ENCODE measurements around the gene ZNF681. TPM values are rescaled to one million over a fixed set of nuclear protein-coding genes. Genes with fewer than 3 reads are reported as not detected.
"Not testable (repeated sequence)": the region's sequence is repeated elsewhere in the genome, so short reads cannot be mapped to it uniquely, and the experiment has no call there.

Gene ZNF681
- total RNA-seq, 1 experiment from 2014 or later, result 1.3 TPM

- no peak for DNase-seq (ENCODE audit: low read depth)
These were observed 15.9 kb upstream of the ZNF681 start for GRCh38 chr19:23774524-23774971.

DNA sequence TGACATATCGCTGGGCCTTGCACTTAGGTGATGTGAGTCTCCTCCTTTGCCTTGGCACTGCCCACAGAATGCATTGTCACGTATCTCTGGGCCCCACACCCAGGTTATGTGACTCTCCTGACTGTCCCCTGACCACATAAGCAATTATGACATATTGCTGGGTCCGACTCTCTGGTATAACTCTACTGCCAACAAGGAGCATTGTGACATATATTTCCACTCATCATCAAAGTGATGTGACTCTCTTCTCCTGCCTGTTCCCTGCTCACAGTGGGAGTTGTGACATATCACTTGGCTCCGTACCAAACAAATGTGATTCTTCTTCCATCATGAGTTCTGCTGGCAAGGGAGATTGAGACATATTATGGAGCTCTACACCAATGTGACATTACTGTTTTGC, 15.4 kb upstream of the ZNF681 start:
- DNase-seq (ENCODE audit: low read depth), result no peak

DNA sequence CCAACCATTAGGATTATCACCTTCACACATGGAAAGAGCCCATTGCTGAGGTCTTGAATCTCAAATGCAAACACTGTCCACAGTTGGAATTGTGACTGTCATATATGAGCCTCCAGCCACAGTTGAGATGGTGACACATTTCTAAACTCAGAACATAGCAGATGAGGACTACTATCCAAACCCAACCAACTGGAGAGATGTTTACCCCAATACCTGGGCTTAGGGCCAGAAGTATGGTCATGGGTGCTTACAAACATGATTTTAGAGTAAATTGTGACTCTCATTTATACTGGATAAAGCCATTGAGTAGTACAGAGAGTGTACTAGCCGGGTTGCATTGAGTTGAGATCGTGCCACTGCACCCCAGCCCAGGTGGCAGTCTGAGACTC, 14.0 kb upstream of the ZNF681 start:
- DNase-seq (ENCODE audit: low read depth), result no peak

- DNase-seq (ENCODE audit: low read depth), result no peak
These were observed 13.3 kb upstream of the ZNF681 start for GRCh38 chr19:23771761-23772674.

DNA sequence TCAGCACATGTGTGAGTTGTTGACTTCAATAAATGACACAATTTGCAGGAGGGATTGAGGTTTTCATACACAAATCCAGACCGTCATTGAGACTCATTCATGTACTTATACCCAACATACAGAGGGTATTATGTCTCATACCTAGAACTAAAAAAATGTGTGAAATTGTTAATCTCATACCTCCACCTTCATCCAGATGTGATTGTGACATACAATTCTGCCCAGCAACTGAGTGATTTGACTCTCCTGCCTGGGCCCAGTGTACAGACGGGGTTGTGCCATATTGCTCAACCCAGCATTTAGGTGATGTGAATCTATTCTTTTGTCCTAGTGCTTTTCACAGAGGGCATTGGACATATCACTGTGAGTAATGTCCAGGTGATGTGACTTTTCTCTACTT, 12.6 kb upstream of the ZNF681 start:
- DNase-seq (ENCODE audit: low read depth), result no peak

DNA sequence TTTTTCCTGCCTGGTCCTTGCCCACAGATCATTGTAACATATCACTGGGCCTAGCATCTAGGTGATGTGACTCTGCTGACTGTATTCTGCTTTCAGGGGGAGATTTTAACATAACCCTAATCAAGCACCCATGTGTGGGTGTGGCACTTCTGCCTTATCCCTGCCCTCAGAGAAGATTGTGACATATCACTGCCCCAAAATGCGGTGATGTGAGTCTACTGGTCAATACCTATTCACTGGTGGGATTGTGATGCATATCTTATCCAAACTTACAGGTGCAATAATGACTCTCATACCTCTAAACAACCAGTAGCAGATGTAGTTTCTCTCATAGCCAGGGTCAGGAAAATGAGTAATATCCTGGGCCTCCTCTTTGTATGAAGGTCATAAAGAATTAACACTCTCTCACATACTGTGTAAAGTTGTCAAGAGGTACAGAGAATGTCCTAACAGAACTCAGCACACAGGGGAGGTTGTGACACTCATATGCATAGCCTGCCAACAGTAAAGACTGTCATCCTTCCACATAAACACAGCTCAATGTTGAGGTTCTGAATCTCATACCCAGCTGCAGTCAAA, 12.1 kb upstream of the ZNF681 start:
- no peak for DNase-seq (ENCODE audit: low read depth)

DNA sequence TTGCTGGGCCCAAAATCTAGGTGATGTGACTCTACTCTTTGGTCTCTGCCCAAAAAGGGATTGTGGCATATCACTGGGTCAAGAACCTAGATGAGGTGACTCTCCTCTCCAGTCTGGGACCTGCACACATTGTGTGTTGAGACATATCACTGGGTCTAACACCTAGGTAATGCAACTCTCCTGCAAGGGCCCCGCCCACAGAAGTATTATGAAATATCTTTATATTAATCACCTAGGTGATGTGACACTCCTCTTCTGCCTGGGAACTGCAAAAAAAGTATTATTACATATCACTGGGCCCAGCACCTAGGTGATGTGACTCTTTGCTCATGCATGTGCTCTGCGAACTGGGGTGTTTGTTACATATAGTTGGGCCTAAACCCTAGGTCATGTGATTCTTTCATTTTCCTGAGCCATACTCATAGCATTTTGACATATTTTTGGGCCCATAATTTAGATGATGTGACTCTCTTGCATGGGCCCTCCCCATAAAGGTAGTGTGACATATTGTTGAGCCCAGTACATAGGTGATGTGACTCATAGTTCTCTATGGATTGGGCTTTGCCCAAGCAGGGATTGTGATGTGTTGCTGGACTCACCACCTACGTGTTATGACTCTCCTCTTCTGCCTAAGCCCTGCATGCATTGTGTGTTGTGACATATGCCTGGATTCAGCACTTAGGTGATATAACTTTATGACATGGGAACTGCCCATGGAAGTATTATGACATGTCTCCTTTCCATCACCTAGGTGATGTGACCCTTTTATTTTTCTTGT, 11.2 kb upstream of the ZNF681 start:
- no peak for DNase-seq (ENCODE audit: low read depth)

DNA sequence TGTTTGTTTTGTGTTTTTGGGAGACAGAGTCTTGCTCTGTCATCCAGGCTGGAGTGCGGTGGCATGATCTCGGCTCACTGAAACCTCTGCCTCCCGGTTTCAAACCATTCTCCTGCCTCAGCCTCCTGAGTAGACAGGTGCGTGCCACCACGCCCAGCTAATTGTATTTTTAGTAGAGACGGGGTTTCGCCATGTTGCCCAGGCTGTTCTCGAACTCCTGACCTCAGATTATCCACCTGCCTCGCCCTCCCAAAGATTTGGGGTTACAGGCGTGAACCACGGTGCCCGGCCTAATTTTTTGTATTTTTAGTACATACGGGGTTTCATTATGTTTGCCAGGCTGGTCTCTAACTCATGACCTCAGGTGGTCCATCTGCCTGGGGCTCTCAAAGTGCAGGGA, 8.3 kb upstream of the ZNF681 start:
- DNase-seq (ENCODE audit: low read depth), result no peak

DNA sequence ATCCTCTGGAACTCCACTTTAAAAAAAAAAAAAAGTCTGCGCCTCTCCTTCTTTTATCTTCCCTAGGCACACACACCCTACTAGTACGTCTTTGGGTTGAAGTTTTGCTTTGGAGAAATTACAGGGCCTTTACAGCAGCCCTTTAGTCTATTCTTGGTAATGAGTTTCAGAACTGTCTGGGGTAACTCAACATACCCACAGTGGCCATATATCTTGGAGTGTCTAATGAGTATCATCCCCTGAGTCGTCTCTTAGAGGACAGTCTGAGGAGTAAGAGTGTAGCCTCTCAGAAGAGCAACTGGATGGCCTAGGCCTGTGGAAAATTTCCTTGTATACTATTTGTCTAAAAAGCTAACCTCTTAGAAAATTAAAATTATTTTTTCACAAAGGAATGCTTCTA, 6.1 kb upstream of the ZNF681 start:
- DNase-seq (ENCODE audit: low read depth), result no peak

- DNase-seq (ENCODE audit: low read depth), result no peak
These were observed 4.4 kb upstream of the ZNF681 start for GRCh38 chr19:23762884-23763711.

- DNase-seq (ENCODE audit: low read depth), result no peak
These were observed 3.8 kb upstream of the ZNF681 start for GRCh38 chr19:23762548-23762883.

GRCh38 chr19:23760326-23760725, 1.6 kb upstream of the ZNF681 start:
- DNase-seq (ENCODE audit: low read depth), result not testable (repeated sequence)

DNA sequence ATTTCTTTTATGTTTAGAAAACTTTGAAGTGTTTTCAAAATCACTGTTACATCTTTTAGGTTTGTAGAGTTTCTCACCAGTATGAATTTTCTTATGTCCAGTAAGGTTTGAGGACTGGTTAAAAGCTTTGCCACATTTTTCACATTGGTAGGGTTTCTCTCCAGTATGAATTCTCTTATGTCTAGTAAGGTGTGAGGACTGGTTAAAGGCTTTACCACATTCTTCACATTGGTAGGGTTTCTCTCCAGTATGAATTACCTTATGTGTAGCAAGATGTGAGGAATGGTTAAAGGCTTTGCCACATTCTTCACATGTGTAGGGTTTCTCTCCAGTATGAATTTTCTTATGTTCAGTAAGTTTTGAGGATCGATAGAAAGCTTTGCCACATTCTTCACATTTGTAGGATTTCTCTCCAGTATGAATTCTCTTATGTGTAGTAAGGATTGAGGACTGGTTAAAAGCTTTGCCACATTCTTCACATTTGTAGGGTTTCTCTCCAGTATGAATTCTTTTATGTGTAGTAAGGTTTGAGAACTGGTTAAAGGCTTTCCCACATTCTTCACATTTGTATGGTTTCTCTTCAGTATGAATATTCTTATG, 15.0 kb downstream of the ZNF681 start:
- not testable (repeated sequence) for DNase-seq (ENCODE audit: low read depth)

DNA sequence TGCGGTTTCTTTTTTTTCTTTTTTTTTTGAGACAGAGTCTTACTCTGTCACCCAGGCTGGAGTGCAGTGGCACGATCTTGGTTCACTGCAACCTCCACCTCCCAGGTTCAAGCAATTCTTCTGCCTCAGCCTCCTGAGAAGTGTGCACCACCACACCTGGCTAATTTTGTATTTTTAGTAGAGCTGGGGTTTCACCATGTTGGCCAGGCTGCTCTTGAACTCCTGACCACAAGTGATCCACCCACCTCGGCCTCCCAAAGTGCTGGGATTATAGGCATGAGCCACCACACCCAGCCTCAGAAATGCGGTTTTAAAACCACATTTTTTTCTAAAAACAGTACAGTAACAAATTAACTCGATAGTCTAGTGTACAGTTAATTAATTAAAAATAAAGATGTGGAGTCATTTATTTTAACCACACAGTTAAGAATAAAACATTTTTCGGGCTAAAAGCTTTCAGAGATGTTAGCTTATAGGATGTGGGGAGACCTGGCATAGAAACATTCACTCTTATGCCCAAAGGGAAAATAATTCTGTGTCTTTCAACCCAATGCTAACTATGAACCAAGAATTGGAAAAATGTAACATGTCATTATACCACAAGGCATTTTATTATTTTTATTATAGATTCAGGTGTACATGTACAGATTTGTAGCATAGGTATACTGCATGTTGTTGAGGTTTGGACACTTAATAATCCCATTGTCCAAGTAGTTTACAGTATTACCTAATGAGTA, 27.8 kb downstream of the ZNF681 start:
- not testable (repeated sequence) for DNase-seq (ENCODE audit: low read depth)

- DNase-seq (ENCODE audit: low read depth), result not testable (repeated sequence)
These were observed 34.5 kb downstream of the ZNF681 start for GRCh38 chr19:23724161-23724560.

DNA sequence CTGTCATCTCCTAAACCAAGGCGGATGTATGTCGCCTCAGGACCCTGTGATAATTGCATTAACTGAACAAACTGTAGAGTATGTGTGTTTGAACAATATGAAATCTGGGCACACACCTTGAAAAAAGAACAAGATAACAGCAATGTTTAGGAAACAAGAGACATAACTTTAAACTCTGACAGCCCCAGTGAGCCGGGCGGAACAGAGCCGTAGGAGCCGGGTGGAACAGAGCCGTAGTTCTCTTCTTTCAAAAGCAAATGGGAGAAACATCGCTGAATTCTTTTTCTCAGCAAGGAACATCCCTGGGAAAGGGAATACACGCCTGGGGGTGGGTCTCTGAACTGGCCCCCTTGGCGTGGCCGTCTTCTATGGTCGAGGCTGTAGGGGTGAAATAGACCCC, 39.9 kb downstream of the ZNF681 start:
- no peak for DNase-seq (ENCODE audit: low read depth)

DNA sequence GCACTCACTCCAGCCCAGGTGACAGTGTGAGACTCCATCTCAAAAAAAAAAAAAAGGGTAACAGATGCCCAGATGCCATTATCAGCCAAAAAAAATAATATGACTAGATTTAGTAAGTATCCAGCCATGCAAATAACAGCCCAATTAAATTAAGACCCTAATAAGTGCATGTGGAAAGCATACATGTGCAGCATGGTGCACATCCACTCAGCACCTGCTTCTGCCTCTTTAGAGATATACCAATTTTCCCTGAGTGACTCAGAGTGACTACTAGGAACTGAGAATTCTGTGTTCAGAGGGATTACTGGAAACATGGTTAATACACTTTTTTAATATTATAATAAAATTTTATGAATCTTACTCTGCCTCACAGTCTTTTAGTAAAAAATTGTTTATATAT, 41.9 kb downstream of the ZNF681 start:
- DNase-seq (ENCODE audit: low read depth), result no peak

GRCh38 chr19:23709347-23709746, 49.3 kb downstream of the ZNF681 start:
- no peak for DNase-seq (ENCODE audit: low read depth)

GRCh38 chr19:23706657-23707056, 52.0 kb downstream of the ZNF681 start:
- DNase-seq (ENCODE audit: low read depth), result no peak

DNA sequence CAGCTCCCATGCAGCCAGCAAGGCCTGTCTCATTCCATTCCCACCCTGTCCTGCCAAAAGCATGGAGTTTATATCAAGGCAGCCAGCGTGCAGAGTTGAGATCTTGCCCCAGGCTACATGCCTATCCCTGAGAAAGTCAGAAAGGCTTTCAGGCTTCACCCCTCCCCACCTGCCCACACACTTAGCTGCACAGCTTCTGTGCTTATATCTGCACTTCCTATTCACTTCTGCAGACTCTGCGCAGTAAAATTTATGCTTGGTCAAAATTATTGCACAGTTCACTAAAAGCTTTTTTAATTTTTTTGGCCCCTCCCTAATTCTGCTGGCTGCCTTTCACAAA, 59.2 kb downstream of the ZNF681 start:
- DNase-seq (ENCODE audit: low read depth), result no peak
